GM18909 (cell line): ENCODE data around the gene ZNF3.

Experiments used
- ATAC-seq: cut with Tn5 transposase; IDR thresholded peaks from one replicate; pipeline ENCODE4 v1.9.1; 2021; ENCODE audit warnings: mild to moderate bottlenecking; ENCODE audit not compliant: unreplicated experiment, poor library complexity

The ZNF3 gene

DNA sequence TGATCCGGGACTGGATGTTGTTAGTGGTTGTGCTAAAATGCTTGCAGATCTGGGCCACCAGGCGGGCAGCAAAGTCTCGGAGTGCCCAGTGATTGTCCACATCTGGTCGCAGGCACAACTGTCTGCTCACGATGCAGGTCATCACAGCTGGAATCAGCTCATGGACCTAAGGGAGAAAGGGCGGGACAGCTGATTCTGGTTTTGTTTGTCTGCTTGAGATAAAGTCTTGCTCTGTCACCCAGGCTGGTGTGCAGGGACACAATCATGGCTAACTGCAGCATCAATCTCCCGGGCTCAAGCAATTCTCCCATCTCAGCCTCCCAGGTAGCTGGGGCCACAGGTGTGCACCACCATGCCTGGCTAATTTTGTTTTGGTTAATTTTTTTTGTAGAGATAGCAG is 29.6 kb upstream of the ZNF3 start:
- ATAC-seq = no peak

DNA sequence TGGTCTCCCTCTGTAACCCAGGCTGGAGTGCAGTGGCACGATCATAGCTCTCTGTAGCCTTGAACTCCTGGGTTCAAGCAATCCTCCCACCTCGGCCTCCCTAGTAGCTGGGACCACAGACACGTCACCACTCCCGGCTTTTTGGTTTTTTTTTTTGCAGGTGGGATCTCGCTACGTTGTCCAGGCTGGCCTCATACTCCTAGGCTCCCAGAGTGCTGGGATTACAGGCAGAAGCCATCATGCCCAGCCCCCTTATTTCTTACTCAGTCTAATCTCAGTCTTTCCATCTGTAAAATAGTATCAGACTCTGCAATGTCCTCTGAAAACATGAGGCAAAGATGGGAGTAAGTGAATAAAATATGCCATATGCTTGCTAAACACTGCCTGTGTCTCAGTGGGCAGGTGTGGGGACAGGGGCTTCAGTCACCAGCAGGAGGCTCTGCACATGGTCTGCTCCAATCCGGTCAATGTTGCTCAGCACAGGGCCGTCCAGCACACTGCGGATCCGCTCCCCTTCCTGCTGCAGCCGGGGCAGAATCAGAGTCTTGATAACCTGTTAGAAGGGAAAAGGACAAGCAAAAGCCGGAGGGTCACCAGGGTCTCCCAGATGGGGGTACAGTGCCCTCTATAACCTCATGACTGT is 28.1 kb upstream of the ZNF3 start:
- ATAC-seq = no peak

DNA sequence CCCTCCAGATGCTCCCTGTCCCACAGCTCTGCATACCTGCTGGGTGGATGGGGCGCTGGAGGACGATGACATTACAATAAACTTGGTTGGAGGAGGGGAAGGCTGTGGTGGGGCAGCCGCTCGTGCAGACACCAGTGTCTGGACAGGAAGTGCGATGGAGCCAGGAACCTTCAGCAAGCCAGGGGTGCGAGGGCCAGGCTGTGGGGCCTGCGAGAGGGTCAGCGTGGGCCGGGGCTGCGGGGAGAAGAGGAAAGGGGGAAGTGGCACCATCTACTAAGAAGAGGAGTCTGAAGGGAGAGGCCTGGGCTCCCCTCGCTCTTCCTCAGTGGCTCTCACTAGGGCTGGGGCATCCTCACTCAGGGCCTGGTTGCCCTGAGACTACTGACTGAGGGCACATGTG is 26.4 kb upstream of the ZNF3 start:
- no peak for ATAC-seq

DNA sequence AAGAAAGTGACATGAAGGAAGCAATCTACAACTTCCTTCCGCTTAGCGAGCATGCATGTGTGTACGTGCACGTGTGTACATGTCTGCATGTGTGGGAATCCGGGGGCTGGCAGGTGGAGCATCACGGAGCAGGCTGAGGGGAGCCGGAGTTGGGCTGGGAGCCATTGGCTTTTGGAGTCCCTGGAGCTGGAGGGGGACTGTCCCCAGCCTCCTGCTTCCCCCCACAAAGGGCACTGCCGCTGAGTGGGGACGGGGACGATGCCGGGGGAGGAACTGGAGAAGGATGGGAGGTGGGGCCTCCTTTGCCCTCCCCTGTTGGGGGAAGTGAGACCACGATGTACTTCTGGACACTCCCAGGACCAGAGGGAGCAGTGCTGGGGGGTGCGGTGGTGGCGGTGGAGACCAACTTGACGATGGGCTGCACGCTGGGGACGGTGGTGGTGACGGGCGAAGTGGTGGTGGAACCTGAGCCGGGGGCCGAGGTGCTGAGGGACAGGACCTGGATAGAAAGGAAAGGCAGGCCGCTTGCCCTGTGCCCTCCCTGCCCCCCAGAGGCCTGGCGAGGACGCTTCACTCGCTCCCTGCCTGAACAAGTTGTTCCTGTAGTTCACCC is 25.7 kb upstream of the ZNF3 start:
- ATAC-seq = no peak

DNA sequence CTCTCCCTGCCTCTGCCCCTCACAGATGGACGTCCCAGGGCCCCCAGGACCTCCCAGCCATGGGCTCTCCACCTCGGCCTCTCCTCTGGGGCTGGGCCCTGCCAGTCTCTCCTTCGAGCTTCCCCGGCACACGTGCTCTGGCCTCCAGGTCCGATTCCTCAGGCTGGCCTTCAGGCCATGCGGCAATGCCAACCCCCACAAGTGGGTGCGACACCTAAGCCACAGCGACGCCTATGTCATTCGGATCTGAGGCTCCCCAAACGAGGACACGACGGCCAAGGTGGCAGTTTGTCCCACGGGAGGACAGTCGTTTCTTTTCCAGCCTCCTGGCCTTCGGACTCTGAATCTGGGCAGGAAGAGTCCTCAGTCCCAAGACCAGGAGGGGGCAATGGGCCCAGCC is 25.1 kb upstream of the ZNF3 start:
- no peak for ATAC-seq

GRCh38 chr7:100105534-100105933 is 24.0 kb upstream of the ZNF3 start:
- ATAC-seq = no peak

DNA sequence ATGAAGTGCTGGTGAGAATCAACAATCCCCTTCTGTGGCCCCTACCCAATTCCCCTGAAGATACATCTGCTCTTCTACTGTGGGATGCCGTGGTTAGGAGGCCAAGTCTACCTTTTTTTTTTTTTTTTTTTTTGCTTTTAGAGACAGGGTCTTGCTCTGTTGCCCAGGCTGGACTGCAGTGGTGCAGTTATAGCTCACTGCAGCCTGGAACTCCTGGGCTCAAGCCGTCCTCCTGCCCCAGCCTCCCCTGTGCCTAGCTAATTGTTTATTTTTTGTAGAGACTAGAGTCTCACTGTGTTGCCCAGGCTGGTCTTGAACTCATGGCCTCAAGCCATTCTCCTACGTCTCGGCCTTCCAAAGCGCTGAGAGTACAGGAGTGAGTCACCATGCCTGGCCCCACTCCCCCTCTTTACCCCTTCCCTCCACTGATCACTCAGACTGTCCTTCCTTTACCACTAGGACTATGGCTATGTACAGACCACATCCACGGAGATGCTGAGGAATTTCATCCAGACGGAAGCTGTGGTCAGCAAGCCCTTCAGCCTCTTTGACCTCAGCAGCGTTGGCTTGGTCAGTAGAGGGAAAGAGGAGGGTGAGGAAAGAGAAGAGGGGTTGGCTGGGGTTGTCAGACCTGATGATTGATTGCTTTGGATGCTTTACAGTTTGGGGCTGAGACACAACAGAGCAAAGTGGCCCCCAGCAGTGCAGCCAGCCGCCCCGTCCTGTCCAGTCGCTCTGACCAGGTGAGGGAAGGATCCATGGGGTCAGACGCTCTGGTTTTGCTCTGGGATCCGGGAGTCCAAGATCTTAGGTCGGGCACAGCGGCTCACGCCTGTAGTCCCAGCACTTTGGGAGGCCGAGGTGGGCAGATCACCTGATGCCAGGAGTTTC is 21.7 kb upstream of the ZNF3 start:
- ATAC-seq = no peak

DNA sequence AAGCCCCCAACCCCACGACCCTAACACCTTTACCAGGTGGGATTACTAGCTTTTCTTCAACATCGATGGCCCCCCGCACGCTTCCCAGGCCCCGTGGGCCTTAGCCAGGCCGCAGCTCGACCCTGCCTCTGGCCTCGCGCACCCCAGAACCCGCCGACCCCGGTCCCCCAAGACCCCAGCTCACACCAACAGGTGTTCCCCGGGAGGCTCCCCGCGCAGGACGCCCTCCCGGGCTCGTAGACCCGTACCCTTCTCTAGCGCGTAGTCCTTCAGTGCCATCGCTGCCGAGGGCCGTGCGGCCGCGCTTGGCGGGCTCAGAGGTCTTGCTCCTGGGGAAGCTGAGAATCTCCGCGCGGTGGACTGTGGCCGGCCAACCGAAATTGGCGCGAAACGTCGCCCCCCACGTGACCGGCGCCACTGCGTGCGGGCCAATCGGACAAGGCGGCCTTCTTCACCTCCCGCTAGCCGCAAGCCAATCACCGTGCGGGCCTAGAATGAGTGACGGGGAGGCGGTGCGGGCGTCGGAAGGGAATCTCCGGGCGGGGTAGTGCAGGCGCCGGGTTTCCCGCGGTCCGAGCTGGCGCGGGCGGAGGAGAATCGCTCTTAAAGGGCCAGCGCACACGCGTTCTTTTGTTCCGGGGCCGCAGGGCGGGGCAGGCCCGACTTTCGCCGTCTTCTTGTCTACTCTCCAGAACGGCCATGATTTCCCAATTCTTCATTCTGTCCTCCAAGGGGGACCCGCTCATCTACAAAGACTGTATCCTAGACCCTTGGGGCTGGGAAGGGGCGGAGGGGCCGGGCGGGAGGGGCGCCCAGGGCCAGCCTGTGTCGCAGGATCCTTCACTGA is 19.7 kb upstream of the ZNF3 start, which contains the start of the genes AP4M1 and MCM7:
Gene AP4M1, plus strand, starts transcription at position 628 of the 847 bp plus-strand sequence. Its CDS starts 72 bp downstream, at position 700.
Gene MCM7, minus strand, starts transcription at position 382 of the 847 bp plus-strand sequence. Its CDS starts 103 bp downstream, at position 279.
- peak; percentile 85 for ATAC-seq

DNA sequence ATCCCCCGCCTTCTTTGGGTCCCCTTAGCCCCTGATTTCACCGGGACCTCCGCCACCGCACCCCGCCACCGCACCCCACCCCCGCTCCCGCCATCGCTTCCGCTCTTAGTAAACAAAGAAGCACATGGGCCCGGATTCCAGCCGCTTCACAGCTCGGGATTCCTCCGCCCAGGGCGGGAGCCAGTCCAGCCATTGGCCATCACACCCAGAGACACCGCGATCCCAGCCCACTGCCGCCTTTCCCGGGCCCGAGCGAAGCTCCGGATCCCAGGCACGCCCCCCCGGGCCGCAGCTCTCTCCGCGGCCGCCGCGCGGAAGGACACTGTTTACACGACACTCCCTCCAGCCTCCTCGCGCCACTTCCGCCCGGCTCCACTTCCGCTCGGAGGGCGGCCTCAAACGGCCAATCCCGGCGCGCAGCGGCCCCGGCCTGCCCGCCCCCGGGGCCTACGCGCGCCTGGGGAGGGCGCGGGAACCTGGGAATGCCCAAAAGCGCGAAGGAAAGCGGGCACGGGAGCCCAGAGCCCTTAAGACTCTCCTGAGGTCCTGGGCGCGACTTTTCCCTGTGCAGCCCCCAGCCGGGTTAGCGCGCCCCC is 19.0 kb upstream of the ZNF3 start:
- peak; percentile 68 for ATAC-seq

GRCh38 chr7:100099452-100099851 is 17.9 kb upstream of the ZNF3 start:
- ATAC-seq = no peak

DNA sequence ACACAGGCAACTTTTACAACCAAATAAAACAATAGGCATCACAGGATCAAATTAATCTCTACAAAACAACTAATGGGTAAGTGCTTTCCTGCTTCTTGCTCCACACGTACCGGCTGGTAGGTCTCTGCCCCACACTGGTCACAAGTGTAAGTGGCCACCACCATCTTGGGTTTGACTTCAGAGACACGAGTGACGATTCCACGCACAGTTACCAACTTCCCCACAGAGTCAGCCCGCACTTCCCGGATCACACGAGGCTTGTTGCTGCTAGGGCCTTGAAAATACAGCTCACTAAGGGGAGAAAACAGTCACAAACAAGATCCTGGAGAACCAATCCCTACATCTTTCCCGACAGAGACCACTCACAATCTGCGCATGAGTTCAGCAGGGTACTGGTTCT is 17.4 kb upstream of the ZNF3 start:
- no peak for ATAC-seq

DNA sequence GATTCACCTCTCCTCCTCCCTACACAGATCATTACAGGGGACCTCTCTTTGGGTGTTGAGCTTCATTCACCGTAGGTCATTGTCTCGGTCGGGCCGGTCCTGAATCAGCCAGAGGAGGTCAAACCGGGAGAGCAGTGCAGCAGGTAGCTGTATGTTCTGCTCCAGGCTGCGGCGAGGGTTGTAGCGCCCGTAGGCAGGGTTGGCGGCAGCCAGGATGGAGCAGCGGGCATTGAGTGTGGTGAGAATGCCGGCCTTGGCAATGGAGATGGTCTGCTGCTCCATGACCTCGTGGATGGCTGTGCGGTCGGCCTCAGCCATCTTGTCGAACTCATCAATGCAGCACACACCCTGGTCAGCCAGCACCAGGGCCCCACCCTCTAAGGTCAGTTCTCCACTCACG is 14.2 kb upstream of the ZNF3 start:
- ATAC-seq = no peak

- ATAC-seq = no peak
Measured at GRCh38 chr7:100095289-100095688, 13.8 kb upstream of the ZNF3 start.

- ATAC-seq = no peak
Measured at GRCh38 chr7:100093925-100094486, 12.5 kb upstream of the ZNF3 start.

GRCh38 chr7:100093498-100093897 is 12.0 kb upstream of the ZNF3 start:
- ATAC-seq = no peak

- ATAC-seq = no peak
Measured at GRCh38 chr7:100093054-100093453, 11.5 kb upstream of the ZNF3 start.

DNA sequence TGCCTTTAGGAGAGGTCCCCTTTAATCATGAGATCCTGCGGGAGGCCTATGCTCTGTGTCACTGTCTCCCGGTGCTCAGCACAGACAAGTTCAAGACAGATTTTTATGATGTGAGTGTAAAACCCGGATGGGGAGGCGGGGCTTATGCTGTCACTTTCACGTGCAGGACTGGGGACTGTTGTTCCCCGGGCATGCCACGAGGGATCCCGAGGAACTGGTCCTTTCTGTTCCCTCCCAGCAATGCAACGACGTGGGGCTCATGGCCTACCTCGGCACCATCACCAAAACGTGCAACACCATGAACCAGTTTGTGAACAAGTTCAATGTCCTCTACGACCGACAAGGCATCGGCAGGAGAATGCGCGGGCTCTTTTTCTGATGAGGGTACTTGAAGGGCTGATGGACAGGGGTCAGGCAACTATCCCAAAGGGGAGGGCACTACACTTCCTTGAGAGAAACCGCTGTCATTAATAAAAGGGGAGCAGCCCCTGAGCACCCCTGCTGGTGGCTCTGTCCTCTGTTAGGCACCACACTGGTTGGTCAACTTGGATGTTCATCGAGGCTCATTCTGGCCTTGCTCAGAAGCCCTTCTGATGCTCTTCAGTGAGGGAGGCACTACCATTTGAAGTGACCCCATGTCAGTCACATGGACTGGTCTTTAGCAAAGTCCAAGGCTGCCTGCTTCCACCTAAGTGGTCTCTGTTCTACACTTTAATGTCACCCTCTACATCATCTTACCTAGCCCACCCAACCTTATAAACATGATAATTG is 10.1 kb upstream of the ZNF3 start:
- no peak for ATAC-seq

- no peak for ATAC-seq
Measured at GRCh38 chr7:100090527-100091410, 9.2 kb upstream of the ZNF3 start.
